Stomach smooth muscle (tissue), 2 donors: ENCODE data around the gene KCTD4.

Experiments used
- H3K27ac ChIP-seq: one replicate; pipeline ENCODE4 v1.7.0; 2013; ENCODE audit warnings: mild to moderate bottlenecking, low read length, inconsistent platforms
- H3K27me3 ChIP-seq, 2 donors: one replicate each; pipeline ENCODE4 v1.7.0; 2013; ENCODE audit warnings: low read length in 2 of 2; ENCODE audit not compliant: insufficient read depth in 2 of 2, control insufficient read depth in 1 of 2
- H3K36me3 ChIP-seq, 2 donors: one replicate each; pipeline ENCODE4 v1.7.0; 2013; ENCODE audit warnings: low read length in 2 of 2; ENCODE audit not compliant: control insufficient read depth in 2 of 2, insufficient read depth in 2 of 2
- H3K4me1 ChIP-seq: one replicate; pipeline ENCODE4 v1.7.0; 2013; ENCODE audit warnings: low read length; ENCODE audit not compliant: control insufficient read depth, insufficient read depth
- H3K4me3 ChIP-seq, 2 donors: one replicate each; pipeline ENCODE4 v1.7.0; 2013; ENCODE audit warnings: low read length in 2 of 2
- H3K9ac ChIP-seq, 2 donors: one replicate each; pipeline ENCODE4 v1.7.0; 2013; ENCODE audit warnings: low read length in 2 of 2, mild to moderate bottlenecking in 1 of 2
- H3K9me3 ChIP-seq, 2 donors: one replicate each; pipeline ENCODE4 v1.7.0; 2013; ENCODE audit warnings: low read length in 2 of 2; ENCODE audit not compliant: control insufficient read depth in 2 of 2
- donor health status: healthy.
- donor health status: Pancreatic carcinoma.

The KCTD4 gene

DNA sequence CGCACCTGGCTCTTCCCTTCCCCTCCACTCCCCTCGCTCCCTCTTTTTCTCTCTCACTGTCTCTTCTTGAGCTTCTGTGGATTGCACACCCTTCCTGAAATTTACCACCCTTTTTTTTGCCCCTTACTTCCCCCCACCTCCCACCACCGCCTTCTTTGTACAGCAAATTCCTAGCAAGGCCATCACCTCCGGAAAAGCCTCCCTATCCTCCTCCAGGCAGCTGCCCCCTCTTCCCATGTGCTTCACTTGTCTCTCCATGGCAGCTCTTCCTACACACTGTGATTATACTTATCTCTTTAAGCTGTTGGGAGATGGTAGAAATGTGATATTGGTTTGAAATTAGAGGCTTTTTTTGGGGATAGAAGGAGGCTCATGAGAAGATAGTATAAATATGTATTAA is 28.3 kb upstream of the KCTD4 start:
- Histone ChIP-seq H3K27ac (no peak overlapping the region), H3K9ac (no peak overlapping the region), H3K4me1 (no peaks in the 10 kb centered on the region), H3K27me3 (no peaks in the 10 kb centered on the region), H3K36me3 (no peaks in the 10 kb centered on the region), H3K9me3 (no peaks in the 10 kb centered on the region), H3K4me3 (no peak overlapping the region)

DNA sequence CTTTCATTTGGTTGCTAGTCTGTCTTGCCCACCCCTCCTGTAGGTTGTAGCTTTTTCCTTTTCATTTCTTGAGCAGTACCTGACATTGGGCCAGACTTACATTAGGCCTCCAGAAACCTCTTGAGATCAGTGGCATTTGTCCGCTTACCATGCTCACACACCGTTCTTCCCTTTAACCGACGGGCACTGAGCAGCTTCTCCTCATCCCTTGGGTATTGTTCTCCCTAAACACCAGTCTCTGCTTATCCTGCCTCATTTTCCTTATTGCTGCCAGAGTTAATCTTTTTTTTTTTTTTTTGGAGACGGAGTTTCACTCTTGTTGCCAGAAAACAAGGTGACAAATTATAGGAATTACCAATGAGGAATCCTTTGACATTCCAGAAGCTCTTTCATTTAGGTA is 27.2 kb upstream of the KCTD4 start:
- Histone ChIP-seq H3K4me1 (no peaks in the 10 kb centered on the region), H3K36me3 (no peaks in the 10 kb centered on the region), H3K27ac (no peak overlapping the region), H3K9ac (no peak overlapping the region), H3K27me3 (no peaks in the 10 kb centered on the region), H3K4me3 (no peak overlapping the region), H3K9me3 (no peaks in the 10 kb centered on the region)

DNA sequence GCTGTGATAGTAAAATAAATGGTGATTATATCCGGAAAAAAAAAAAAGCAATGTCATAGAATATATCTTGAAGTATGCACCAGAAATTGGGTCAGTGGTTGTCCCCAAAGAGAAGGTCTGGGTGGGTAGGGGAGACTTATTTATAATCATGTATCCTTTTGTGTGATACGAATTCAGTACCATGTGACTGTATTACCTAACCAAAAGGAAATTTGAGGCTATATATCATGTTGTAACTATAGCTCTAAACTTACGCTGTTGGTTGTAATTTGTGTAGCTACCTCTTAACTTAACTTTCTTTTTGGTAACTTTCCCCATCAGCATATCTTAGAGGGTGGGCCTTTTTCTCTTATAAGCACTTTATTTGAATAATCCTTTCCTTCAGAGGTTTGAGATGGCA is 25.2 kb upstream of the KCTD4 start:
- Histone ChIP-seq H3K9ac (no peak overlapping the region), H3K4me1 (no peaks in the 10 kb centered on the region), H3K36me3 (no peaks in the 10 kb centered on the region), H3K27me3 (no peaks in the 10 kb centered on the region), H3K27ac (no peak overlapping the region), H3K4me3 (no peak overlapping the region), H3K9me3 (no peaks in the 10 kb centered on the region)

DNA sequence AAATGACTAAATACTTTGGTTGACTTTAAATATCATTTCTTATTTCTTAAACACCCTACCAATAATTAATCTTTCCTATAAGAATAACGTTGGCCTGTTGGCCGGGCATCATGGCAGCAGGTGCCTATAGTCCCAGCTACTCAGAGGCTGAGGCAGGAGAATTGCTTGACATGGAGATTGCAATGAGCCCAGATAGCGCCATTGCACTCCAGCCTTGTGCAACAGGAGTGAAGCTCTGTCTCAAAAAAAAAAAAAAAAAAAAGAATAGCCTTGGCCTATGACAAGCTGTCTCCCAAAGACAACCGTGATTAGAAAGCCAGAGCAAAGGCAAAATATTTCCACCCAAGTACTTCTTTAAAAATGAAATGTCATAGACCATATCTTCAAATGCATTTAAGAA is 24.5 kb upstream of the KCTD4 start:
- no peaks in the 10 kb centered on the region for H3K9me3 ChIP-seq
- no peak overlapping the region for H3K27ac ChIP-seq
- H3K4me3 ChIP-seq = no peak overlapping the region
- no peak overlapping the region for H3K9ac ChIP-seq
- no peaks in the 10 kb centered on the region for H3K4me1 ChIP-seq
- no peaks in the 10 kb centered on the region for H3K27me3 ChIP-seq
- H3K36me3 ChIP-seq = no peaks in the 10 kb centered on the region

DNA sequence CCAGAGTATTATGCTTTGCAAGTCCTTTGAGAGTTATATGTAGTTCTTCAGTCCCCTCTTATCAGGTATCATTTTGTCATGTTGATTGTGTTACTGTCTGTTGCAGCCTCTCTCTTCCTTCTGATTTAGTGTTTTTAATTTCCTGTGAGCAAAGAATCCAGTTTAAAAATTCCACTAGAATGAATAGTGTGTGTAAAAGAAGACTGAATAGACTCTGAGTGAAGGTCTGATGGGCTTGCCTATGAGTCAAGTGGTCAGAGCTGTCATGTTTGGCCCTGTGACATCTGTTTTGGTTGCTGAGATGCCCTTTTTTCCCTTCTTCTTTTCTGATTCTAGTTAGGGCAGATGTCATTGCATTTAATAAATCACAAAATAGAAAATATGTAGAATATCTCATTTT is 23.3 kb upstream of the KCTD4 start:
- Histone ChIP-seq H3K4me3 (no peak overlapping the region), H3K27me3 (no peaks in the 10 kb centered on the region), H3K4me1 (no peaks in the 10 kb centered on the region), H3K9ac (no peak overlapping the region), H3K9me3 (no peaks in the 10 kb centered on the region), H3K36me3 (no peaks in the 10 kb centered on the region), H3K27ac (no peak overlapping the region)

GRCh38 chr13:45222919-45223318 is 22.1 kb upstream of the KCTD4 start:
- H3K27me3 ChIP-seq = no peaks in the 10 kb centered on the region
- no peaks in the 10 kb centered on the region for H3K36me3 ChIP-seq
- no peaks in the 10 kb centered on the region for H3K9me3 ChIP-seq
- H3K4me1 ChIP-seq = no peaks in the 10 kb centered on the region
- H3K9ac ChIP-seq = no peak overlapping the region
- no peak overlapping the region for H3K27ac ChIP-seq
- no peak overlapping the region for H3K4me3 ChIP-seq

DNA sequence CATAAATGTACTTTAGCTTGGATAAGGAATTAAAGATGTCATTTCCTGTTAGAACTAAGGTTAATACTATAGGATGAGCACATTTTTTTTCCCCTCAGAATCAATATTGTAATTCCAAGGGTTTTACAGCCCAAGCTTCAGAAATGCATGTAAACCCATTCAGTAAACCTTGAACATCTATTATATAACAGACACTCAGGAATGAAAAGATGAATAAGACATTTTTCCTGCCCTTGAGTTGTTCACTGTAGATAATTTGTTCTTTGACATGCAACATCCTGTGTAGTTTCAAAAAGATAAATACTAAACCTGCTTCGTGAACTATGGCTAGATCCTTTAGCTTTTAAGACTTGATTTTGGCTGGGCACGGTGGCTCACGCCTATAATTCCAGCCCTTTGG is 21.7 kb upstream of the KCTD4 start:
- H3K27ac ChIP-seq = no peak overlapping the region
- no peaks in the 10 kb centered on the region for H3K4me1 ChIP-seq
- H3K9ac ChIP-seq = no peak overlapping the region
- H3K27me3 ChIP-seq = no peaks in the 10 kb centered on the region
- no peaks in the 10 kb centered on the region for H3K36me3 ChIP-seq
- no peak overlapping the region for H3K4me3 ChIP-seq
- H3K9me3 ChIP-seq = no peaks in the 10 kb centered on the region

DNA sequence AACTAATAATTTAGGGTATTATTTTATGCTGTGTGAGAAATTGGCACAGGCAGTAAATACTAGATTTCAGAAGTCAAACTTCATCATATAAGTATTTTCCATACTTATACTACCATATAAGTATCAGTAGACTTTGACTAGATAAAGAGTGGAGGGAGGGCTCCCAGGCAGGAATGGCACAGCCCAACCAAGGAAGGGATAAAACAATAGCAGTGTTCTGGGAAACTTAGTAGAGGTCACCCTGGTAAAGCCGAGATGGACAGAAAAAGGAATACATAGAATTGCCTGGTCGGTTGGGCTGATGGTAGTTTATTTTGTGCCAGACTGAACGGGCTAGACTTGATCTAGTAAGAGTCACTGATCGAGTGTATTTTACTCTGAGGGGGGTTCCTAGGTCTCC is 19.6 kb upstream of the KCTD4 start:
- no peaks in the 10 kb centered on the region for H3K27me3 ChIP-seq
- no peak overlapping the region for H3K27ac ChIP-seq
- no peaks in the 10 kb centered on the region for H3K9me3 ChIP-seq
- peaks cover 0 to 2% of the 10 kb centered on the region in 2 donors for H3K36me3 ChIP-seq
- H3K4me1 ChIP-seq = no peaks in the 10 kb centered on the region
- H3K9ac ChIP-seq = no peak overlapping the region
- H3K4me3 ChIP-seq = no peak overlapping the region

DNA sequence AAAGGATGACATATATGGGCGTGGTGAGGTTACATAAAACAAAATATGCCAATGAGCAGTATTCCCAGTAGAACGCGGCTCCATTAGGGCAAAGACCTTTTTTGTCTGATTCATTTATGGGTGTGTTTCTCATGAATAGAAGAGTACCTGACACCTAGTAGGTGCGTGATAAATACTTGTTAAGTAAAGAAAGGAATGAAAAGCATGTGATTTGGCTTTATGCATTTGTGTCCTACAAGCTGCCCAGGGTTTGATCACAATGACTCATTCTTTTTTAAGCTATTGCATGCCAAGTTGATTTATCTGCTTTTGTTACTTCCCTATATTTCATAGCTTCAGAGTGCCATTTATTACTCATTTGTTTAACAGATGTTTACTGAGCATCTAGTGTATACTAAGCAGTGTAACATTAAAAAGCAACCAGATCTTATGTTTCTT is 19.1 kb upstream of the KCTD4 start:
- H3K27me3 ChIP-seq = no peaks in the 10 kb centered on the region
- peaks cover 0 to 2% of the 10 kb centered on the region in 2 donors for H3K36me3 ChIP-seq
- no peaks in the 10 kb centered on the region for H3K9me3 ChIP-seq
- H3K27ac ChIP-seq = no peak overlapping the region
- H3K4me3 ChIP-seq = no peak overlapping the region
- no peaks in the 10 kb centered on the region for H3K4me1 ChIP-seq
- no peak overlapping the region for H3K9ac ChIP-seq

DNA sequence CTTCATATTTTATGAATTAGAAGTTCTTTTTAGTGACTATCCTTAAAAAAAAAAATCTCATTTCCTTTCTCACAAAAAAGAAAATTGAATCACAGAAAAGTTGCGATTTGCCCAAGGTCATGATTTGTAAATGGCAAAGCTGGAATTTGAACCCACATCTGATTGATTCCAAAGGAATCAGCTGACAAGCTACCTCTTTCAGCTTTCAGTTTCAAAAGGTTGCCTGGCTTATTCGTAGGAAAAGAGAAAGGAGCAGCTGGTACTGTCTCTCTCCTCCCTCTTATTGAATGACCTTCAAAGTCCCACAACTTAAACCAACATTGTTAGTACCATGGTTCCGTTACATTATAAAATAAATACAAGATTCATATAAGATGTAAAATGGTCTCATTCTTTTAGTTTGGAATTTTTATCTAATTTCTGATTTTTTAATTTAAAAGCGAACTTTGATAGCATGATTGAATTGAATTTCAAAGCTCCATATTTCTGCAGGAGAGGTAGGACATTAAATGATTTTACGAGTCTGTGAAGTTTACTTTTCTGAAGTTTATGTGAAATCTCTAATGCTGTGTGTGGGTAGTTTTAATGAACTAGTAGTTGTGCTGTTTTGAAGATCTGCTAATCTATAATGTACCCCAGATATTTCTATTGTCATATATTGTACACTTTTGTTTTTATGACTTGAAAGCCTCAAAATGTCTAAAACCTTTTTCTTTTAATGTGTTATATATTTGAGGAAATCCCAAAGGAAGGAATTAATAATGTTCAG is 18.5 kb upstream of the KCTD4 start:
- H3K4me1 ChIP-seq = no peaks in the 10 kb centered on the region
- H3K27me3 ChIP-seq = no peaks in the 10 kb centered on the region
- H3K4me3 ChIP-seq = no peak overlapping the region
- H3K9me3 ChIP-seq = no peaks in the 10 kb centered on the region
- H3K9ac ChIP-seq = no peak overlapping the region
- peaks cover 0 to 2% of the 10 kb centered on the region in 2 donors for H3K36me3 ChIP-seq
- no peak overlapping the region for H3K27ac ChIP-seq

DNA sequence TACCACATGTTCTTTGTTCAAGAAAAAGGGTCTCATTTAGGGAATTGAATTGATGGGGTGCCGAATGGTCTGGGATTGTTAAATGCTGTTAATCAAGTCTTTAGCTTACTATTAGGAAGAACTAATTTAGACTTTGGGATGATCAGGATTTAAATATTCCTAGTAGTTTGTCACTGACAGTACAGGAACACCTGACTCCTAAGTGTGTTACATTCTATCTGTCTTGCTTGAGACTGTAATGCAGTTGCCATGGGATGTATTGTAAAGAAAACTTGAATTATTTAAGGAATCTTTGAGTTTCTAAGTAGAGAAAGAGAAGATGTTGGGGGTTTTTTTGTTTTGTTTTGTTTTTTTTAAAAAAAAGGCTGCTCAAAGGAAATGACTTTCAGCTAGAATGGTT is 17.8 kb upstream of the KCTD4 start:
- H3K4me3 ChIP-seq = no peak overlapping the region
- H3K9ac ChIP-seq = no peak overlapping the region
- no peaks in the 10 kb centered on the region for H3K9me3 ChIP-seq
- peaks cover 0 to 2% of the 10 kb centered on the region in 2 donors for H3K36me3 ChIP-seq
- no peaks in the 10 kb centered on the region for H3K27me3 ChIP-seq
- H3K27ac ChIP-seq = no peak overlapping the region
- H3K4me1 ChIP-seq = no peaks in the 10 kb centered on the region
